Measurements from ENCODE around the gene NOL6. TPM values are rescaled to one million over a fixed set of nuclear protein-coding genes. Genes with fewer than 3 reads are reported as not detected.
A peak's percentile ranks its signal among the peaks of the same experiment; 100 is the strongest.

Gene NOL6
- total and polyA plus RNA-seq, 2 experiments from 2014 or later, result 25.0 to 58.4 TPM

DNA sequence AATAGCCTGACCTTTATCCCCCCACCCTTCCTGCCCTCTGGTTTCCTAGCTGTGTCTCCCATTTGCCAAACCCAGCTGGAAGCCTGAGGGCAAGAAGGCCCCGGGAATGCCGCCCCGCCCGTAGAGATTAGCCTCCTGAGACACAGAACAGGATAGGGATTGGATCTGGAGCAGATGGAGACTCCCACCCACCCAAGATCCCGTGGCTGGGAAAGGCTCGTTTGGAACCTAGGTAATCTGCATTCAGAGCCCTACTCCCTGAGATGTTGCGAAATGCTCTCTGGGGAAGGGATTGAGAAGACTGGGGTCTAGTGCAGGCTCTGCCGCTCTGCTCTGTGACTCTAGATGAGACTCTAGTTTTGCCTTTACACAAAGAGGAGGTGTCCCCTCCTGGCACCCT lies 37.3 kb downstream of the NOL6 start (continued):
- TF ChIP-seq, protein P1, sequence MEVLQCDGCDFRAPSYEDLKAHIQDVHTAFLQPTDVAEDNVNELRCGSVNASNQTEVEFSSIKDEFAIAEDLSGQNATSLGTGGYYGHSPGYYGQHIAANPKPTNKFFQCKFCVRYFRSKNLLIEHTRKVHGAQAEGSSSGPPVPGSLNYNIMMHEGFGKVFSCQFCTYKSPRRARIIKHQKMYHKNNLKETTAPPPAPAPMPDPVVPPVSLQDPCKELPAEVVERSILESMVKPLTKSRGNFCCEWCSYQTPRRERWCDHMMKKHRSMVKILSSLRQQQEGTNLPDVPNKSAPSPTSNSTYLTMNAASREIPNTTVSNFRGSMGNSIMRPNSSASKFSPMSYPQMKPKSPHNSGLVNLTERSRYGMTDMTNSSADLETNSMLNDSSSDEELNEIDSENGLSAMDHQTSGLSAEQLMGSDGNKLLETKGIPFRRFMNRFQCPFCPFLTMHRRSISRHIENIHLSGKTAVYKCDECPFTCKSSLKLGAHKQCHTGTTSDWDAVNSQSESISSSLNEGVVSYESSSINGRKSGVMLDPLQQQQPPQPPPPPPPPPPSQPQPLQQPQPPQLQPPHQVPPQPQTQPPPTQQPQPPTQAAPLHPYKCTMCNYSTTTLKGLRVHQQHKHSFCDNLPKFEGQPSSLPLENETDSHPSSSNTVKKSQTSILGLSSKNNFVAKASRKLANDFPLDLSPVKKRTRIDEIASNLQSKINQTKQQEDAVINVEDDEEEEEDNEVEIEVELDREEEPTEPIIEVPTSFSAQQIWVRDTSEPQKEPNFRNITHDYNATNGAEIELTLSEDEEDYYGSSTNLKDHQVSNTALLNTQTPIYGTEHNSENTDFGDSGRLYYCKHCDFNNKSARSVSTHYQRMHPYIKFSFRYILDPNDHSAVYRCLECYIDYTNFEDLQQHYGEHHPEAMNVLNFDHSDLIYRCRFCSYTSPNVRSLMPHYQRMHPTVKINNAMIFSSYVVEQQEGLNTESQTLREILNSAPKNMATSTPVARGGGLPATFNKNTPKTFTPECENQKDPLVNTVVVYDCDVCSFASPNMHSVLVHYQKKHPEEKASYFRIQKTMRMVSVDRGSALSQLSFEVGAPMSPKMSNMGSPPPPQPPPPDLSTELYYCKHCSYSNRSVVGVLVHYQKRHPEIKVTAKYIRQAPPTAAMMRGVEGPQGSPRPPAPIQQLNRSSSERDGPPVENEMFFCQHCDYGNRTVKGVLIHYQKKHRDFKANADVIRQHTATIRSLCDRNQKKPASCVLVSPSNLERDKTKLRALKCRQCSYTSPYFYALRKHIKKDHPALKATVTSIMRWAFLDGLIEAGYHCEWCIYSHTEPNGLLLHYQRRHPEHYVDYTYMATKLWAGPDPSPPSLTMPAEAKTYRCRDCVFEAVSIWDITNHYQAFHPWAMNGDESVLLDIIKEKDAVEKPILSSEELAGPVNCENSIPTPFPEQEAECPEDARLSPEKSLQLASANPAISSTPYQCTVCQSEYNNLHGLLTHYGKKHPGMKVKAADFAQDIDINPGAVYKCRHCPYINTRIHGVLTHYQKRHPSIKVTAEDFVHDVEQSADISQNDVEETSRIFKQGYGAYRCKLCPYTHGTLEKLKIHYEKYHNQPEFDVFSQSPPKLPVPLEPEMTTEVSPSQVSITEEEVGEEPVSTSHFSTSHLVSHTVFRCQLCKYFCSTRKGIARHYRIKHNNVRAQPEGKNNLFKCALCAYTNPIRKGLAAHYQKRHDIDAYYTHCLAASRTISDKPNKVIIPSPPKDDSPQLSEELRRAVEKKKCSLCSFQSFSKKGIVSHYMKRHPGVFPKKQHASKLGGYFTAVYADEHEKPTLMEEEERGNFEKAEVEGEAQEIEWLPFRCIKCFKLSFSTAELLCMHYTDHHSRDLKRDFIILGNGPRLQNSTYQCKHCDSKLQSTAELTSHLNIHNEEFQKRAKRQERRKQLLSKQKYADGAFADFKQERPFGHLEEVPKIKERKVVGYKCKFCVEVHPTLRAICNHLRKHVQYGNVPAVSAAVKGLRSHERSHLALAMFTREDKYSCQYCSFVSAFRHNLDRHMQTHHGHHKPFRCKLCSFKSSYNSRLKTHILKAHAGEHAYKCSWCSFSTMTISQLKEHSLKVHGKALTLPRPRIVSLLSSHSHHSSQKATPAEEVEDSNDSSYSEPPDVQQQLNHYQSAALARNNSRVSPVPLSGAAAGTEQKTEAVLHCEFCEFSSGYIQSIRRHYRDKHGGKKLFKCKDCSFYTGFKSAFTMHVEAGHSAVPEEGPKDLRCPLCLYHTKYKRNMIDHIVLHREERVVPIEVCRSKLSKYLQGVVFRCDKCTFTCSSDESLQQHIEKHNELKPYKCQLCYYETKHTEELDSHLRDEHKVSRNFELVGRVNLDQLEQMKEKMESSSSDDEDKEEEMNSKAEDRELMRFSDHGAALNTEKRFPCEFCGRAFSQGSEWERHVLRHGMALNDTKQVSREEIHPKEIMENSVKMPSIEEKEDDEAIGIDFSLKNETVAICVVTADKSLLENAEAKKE (CRISPR knock-in tag; IDR thresholded peaks at IDR 0.05), result no peak
- TF ChIP-seq ZNF114 (CRISPR knock-in tag; IDR thresholded peaks at IDR 0.05), result no peak
- TF ChIP-seq CREB1 (CRISPR knock-in tag; IDR thresholded peaks at IDR 0.05; ENCODE audit: low read depth), result no peak
- TF ChIP-seq STAT1 (IDR thresholded peaks at IDR 0.05; ENCODE audit: unreplicated experiment), result no peak

DNA sequence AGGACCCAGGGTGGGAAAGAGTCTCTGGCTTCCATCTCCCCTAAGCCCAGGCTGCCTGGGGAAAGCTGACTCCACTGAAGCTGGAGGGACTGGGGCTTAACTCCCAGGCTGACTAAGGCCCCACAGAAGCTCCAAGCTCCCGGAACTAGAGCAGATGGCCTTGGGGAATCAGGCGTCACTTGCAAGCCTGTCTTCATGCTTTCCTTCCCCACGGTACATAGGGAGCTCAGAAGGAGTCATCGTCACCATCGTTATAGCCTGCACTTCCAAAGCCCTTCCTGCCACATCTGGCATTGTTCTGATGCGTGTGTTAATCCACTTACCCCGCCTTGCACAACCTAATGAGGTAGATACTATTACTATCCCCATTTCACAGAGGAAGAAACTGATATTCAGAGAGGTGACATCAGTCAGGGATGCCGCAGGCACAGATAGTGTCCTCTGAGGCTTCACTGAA lies 37.9 kb downstream of the NOL6 start:
- Histone ChIP-seq H3K4me1 (ENCODE audit: insufficient read depth) (peaks cover 3% of the 10 kb centered on the region; the same call in 1 of the 2 replicates), H3K79me2 (replicated peaks; ENCODE audit: insufficient read depth) (no peaks in the 10 kb centered on the region), H3K4me2 (no peak overlapping the region), H4K20me1 (replicated peaks; ENCODE audit: insufficient read depth) (no peaks in the 10 kb centered on the region), H3F3A (replicated peaks; ENCODE audit: low read depth) (no peaks in the 10 kb centered on the region), H3K9me2 (ENCODE audit: insufficient read depth) (no peaks in the 10 kb centered on the region), H3K27me3 (ENCODE audit: insufficient read depth) (no peaks in the 10 kb centered on the region), H3K4me3 (no peak overlapping the region), H2AFZ (peak overlapping the region; percentile 69; the same call in 1 of the 2 replicates), H3K36me3 (ENCODE audit: insufficient read depth) (no peaks in the 10 kb centered on the region; the same call in 1 of the 2 replicates), H3K27ac (ENCODE audit: low read depth) (no peak overlapping the region)
- H3K27me3 Mint-ChIP-seq (ENCODE audit: insufficient read depth, low read depth, poor library complexity), result peaks cover 12% of the 10 kb centered on the region
- ATAC-seq, result no peak
- H3K36me3 Mint-ChIP-seq (ENCODE audit: low read depth), result no peaks in the 10 kb centered on the region
- no peak overlapping the region for H3K27ac Mint-ChIP-seq
- peaks cover 6% of the 10 kb centered on the region; the same call in 2 of the 3 replicates for H3K4me1 Mint-ChIP-seq
- H3K9me3 Mint-ChIP-seq, result no peaks in the 10 kb centered on the region
- DNase-seq (ENCODE audit: low spot score), result no peak
- no peak overlapping the region for H3K4me3 Mint-ChIP-seq
- TF ChIP-seq, protein P2, sequence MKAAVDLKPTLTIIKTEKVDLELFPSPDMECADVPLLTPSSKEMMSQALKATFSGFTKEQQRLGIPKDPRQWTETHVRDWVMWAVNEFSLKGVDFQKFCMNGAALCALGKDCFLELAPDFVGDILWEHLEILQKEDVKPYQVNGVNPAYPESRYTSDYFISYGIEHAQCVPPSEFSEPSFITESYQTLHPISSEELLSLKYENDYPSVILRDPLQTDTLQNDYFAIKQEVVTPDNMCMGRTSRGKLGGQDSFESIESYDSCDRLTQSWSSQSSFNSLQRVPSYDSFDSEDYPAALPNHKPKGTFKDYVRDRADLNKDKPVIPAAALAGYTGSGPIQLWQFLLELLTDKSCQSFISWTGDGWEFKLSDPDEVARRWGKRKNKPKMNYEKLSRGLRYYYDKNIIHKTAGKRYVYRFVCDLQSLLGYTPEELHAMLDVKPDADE (IDR thresholded peaks at IDR 0.05), result no peak
- TF ChIP-seq ZNF331 (CRISPR knock-in tag; IDR thresholded peaks at IDR 0.05; ENCODE audit: low read depth) (no peak), POLR2AphosphoS5 (IDR thresholded peaks at IDR 0.05; ENCODE audit: low read depth) (no peak), CREB1 (CRISPR knock-in tag; IDR thresholded peaks at IDR 0.05; ENCODE audit: low read depth) (no peak), JUNB (IDR thresholded peaks at IDR 0.05; ENCODE audit: unreplicated experiment) (no peak), STAT1 (IDR thresholded peaks at IDR 0.05; ENCODE audit: unreplicated experiment) (no peak), NANOG (IDR thresholded peaks at IDR 0.05; ENCODE audit: borderline replicate concordance) (no peak), EZH2 (IDR thresholded peaks at IDR 0.05; ENCODE audit: low read depth, unreplicated experiment) (no peak)

All from GM23338 (cell line).